Measurements from ENCODE around the gene CREB5.
A peak's percentile ranks its signal among the peaks of the same experiment; 100 is the strongest.

The CREB5 gene

GRCh38 chr7:28744951-28745350 lies 332.6 kb downstream of the CREB5 start:
- Mint-ChIP-seq H3K4me3 (no peak overlapping the region), H3K27ac (no peak overlapping the region), H3K27me3 (peaks cover 5 to 7% of the 10 kb centered on the region in 2 donors), H3K9me3 (no peaks in the 10 kb centered on the region), H3K36me3 (no peaks in the 10 kb centered on the region), H3K4me1 (peaks cover under 1 to 1% of the 10 kb centered on the region in 2 donors)
- no peak for DNase-seq
- ATAC-seq (replicated peaks): no peak

DNA sequence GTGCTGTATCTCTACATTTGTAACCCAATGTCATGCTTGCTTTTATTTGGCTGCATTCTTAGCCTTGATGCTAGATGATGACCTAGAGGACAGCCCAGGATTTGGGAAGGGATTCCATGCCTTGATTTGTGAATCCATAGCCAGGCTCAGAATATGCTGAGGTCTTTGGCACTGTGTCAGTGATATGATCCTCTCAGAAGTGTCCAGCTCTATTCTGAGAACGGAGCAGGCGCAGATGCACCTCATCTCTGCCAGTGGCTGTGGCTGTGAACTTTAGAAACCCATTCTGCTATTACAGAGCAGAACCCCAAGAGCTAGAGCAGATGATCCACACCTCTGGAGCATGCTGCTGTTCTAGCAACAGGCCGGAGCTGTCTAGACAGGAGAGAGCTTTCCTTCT lies 333.0 kb downstream of the CREB5 start:
- ATAC-seq (replicated peaks) (no peak), DNase-seq (no peak)
- H3K4me1 Mint-ChIP-seq: no peaks in the 10 kb centered on the region
- no peak overlapping the region for H3K27ac Mint-ChIP-seq
- no peaks in the 10 kb centered on the region for H3K36me3 Mint-ChIP-seq
- H3K27me3 Mint-ChIP-seq: peaks cover 2 to 3% of the 10 kb centered on the region in 2 donors
- no peaks in the 10 kb centered on the region for H3K9me3 Mint-ChIP-seq
- no peak overlapping the region for H3K4me3 Mint-ChIP-seq

- DNase-seq (no peak), ATAC-seq (replicated peaks) (no peak)
- Mint-ChIP-seq H3K27ac (no peak overlapping the region), H3K36me3 (no peaks in the 10 kb centered on the region), H3K27me3 (no peaks in the 10 kb centered on the region), H3K9me3 (no peaks in the 10 kb centered on the region), H3K4me3 (no peak overlapping the region), H3K4me1 (no peaks in the 10 kb centered on the region)
Observed at GRCh38 chr7:28747404-28747803, 335.1 kb downstream of the CREB5 start.

DNA sequence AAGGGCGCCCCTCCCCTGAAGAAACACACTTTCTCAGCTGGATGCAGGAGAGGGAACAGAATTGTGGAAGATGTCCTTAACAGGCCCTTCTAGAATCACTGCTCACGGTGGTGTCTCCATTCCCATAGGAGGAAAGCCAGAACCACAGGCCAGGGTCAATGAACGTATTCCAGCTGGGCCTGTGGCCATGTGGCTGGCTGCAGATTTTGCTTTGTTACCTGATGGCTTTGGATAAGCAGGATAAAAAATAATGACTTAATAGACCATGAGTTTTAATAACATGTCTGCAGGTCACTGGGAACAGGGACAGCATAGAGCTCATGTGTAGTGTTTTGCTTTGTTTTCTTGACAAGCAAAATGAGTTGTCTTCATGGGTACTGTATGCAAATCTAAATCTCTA lies 335.5 kb downstream of the CREB5 start:
- H3K27ac Mint-ChIP-seq: no peak overlapping the region
- ATAC-seq (replicated peaks): no peak
- H3K4me3 Mint-ChIP-seq: no peak overlapping the region
- no peaks in the 10 kb centered on the region for H3K27me3 Mint-ChIP-seq
- H3K9me3 Mint-ChIP-seq: no peaks in the 10 kb centered on the region
- H3K4me1 Mint-ChIP-seq: no peaks in the 10 kb centered on the region
- DNase-seq: no peak
- H3K36me3 Mint-ChIP-seq: no peaks in the 10 kb centered on the region

DNA sequence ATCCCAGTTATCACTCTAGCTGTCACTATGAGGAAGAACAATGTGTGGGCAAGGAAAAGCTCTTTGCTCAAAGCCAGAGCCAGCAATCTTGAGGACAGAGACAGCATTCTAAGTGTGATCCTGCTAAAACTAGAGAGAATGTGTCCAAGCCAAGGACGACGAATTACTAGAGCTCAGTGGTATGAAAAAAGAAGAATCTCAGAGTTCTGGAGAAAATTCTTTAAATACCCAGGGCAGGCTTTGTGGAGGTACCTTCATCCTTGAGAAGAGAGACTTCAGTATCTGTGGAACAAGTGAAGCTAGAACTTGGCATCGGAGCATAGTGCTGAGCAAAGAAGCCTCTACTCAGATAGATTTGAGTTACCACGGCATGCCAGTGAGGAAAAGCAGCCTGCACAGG lies 336.0 kb downstream of the CREB5 start:
- no peak for ATAC-seq (replicated peaks)
- DNase-seq: no peak
- Mint-ChIP-seq H3K27ac (peak overlapping the region; percentile 4), H3K4me3 (no peak overlapping the region), H3K36me3 (no peaks in the 10 kb centered on the region), H3K27me3 (no peaks in the 10 kb centered on the region), H3K4me1 (no peaks in the 10 kb centered on the region), H3K9me3 (no peaks in the 10 kb centered on the region)

- H3K27ac Mint-ChIP-seq: no peak overlapping the region
- no peaks in the 10 kb centered on the region for H3K9me3 Mint-ChIP-seq
- H3K36me3 Mint-ChIP-seq: no peaks in the 10 kb centered on the region
- H3K4me3 Mint-ChIP-seq: no peak overlapping the region
- H3K27me3 Mint-ChIP-seq: no peaks in the 10 kb centered on the region
- DNase-seq: no peak
- peak; percentile 70 to 80 for ATAC-seq (replicated peaks)
- no peaks in the 10 kb centered on the region for H3K4me1 Mint-ChIP-seq
Observed at GRCh38 chr7:28748933-28749584, 336.7 kb downstream of the CREB5 start.

- DNase-seq: no peak
- H3K27me3 Mint-ChIP-seq: no peaks in the 10 kb centered on the region
- H3K4me1 Mint-ChIP-seq: no peaks in the 10 kb centered on the region
Observed at GRCh38 chr7:28749638-28750037, 337.3 kb downstream of the CREB5 start.

GRCh38 chr7:28750981-28751380 lies 338.7 kb downstream of the CREB5 start:
- Mint-ChIP-seq H3K9me3 (no peaks in the 10 kb centered on the region), H3K4me1 (no peaks in the 10 kb centered on the region), H3K4me3 (no peak overlapping the region), H3K27ac (no peak overlapping the region), H3K36me3 (no peaks in the 10 kb centered on the region), H3K27me3 (peaks cover 0 to 4% of the 10 kb centered on the region in 2 donors)
- DNase-seq: no peak
- ATAC-seq (replicated peaks): no peak

More at GRCh38 chr7:28749638-28750037, 337.3 kb downstream of the CREB5 start:
- Mint-ChIP-seq H3K9me3 (no peaks in the 10 kb centered on the region), H3K36me3 (no peaks in the 10 kb centered on the region), H3K27ac (no peak overlapping the region), H3K4me3 (no peak overlapping the region)
- ATAC-seq (replicated peaks): no peak

DNA sequence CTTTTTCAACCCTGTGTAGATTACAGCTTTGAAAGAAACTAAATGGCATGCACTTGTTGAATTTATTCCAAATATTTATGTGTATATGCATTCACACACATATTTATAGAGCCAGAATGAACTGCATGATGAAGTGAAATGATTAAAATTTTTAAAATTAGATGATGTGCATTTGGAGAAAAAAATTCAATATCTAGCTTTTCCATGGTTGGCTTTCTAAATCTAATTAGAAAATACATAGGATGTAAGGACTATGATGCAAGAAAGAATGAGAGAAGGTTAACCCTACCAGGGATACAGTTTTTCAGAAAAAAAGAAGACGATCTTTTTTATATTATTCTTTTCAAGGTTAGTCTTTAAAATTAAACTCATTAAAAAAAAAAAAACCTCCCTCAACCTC lies 341.3 kb downstream of the CREB5 start:
- H3K27ac Mint-ChIP-seq: no peak overlapping the region
- no peak for ATAC-seq (replicated peaks)
- DNase-seq: no peak
- peaks cover 0 to 2% of the 10 kb centered on the region in 2 donors for H3K9me3 Mint-ChIP-seq
- H3K36me3 Mint-ChIP-seq: no peaks in the 10 kb centered on the region
- no peaks in the 10 kb centered on the region for H3K4me1 Mint-ChIP-seq
- H3K4me3 Mint-ChIP-seq: no peak overlapping the region
- H3K27me3 Mint-ChIP-seq: peaks cover 4 to 14% of the 10 kb centered on the region in 2 donors

DNA sequence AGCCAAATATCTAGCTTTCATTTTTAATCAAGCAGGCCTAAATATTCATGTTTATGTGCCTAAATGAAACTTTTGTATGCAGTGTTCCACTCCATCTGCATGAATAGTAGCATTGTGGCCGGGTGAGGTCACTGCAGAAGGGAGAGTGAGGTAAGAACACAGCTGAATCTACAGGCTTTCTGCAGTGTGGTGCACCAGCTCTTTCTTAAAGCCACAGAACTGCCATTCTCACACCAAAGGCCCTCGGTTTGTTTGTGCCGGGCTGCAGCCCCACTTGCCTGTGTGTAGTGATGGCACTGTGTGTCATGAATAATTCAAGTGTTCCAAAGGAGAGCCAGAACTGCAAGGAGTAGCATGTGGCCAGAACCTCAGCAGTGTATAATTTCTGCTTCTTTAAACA lies 341.7 kb downstream of the CREB5 start:
- Mint-ChIP-seq H3K36me3 (no peaks in the 10 kb centered on the region), H3K4me1 (no peaks in the 10 kb centered on the region), H3K27ac (no peak overlapping the region), H3K9me3 (peaks cover 0 to 2% of the 10 kb centered on the region in 2 donors), H3K27me3 (peaks cover 4 to 14% of the 10 kb centered on the region in 2 donors), H3K4me3 (no peak overlapping the region)
- no peak for ATAC-seq (replicated peaks)
- no peak for DNase-seq

DNA sequence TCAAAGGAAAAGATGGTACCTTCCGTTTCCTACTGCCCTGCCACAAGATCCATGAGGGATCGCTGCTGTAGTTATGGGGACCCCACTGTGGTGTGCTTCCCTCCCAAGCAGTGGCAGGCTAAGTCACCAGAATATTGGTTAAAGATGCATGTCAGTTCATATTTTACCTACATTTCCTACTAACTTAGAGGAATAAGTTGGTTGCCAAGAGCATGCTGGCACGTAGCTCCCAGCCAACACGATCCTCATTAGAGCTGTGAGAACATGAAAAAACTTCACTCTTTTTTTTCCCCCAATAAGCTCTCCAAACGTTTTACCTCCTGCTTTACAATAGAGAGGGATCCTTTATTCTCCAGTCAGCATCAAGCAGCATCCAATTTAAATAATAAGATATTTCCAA lies 342.1 kb downstream of the CREB5 start:
- no peaks in the 10 kb centered on the region for H3K36me3 Mint-ChIP-seq
- peaks cover 0 to 2% of the 10 kb centered on the region in 2 donors for H3K9me3 Mint-ChIP-seq
- H3K4me3 Mint-ChIP-seq: no peak overlapping the region
- no peak overlapping the region for H3K27ac Mint-ChIP-seq
- no peaks in the 10 kb centered on the region for H3K4me1 Mint-ChIP-seq
- H3K27me3 Mint-ChIP-seq: peaks cover 4 to 14% of the 10 kb centered on the region in 2 donors
- ATAC-seq (replicated peaks) (no peak), DNase-seq (no peak)

GRCh38 chr7:28755255-28755654 lies 342.9 kb downstream of the CREB5 start:
- Mint-ChIP-seq H3K4me1 (no peaks in the 10 kb centered on the region), H3K36me3 (no peaks in the 10 kb centered on the region), H3K4me3 (no peak overlapping the region), H3K9me3 (peaks cover 0 to 2% of the 10 kb centered on the region in 2 donors), H3K27me3 (peaks cover 4 to 14% of the 10 kb centered on the region in 2 donors), H3K27ac (no peak overlapping the region)
- DNase-seq: no peak
- no peak for ATAC-seq (replicated peaks)

DNA sequence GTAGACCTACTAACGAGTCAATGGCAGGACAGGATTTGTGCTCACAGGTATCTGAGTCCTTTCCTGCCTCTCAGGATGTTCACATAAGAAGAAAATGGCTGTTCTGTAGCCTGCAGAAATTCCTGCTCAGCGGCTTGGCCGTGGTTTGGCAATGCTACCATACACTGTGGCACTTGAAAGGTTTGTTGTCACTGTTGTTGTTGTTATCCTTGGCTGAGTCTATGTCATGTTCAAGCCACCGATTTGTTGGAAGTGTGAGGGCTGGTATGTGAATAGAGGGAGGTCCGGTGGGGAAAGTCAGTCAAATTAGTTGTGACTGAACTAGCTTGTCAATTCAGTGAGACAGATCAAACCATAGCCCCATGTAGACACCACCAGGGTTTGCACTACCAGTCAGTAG lies 345.9 kb downstream of the CREB5 start:
- H3K36me3 Mint-ChIP-seq: no peaks in the 10 kb centered on the region
- ATAC-seq (replicated peaks) (no peak), DNase-seq (no peak)
- H3K4me3 Mint-ChIP-seq: no peak overlapping the region
- H3K27ac Mint-ChIP-seq: no peak overlapping the region
- peaks cover 0 to 2% of the 10 kb centered on the region in 2 donors for H3K9me3 Mint-ChIP-seq
- no peaks in the 10 kb centered on the region for H3K4me1 Mint-ChIP-seq
- peaks cover 4 to 14% of the 10 kb centered on the region in 2 donors for H3K27me3 Mint-ChIP-seq

- H3K4me1 Mint-ChIP-seq: no peaks in the 10 kb centered on the region
- no peak for ATAC-seq (replicated peaks)
- H3K27me3 Mint-ChIP-seq: peaks cover 4 to 14% of the 10 kb centered on the region in 2 donors
- no peak overlapping the region for H3K4me3 Mint-ChIP-seq
- DNase-seq: no peak
- H3K36me3 Mint-ChIP-seq: no peaks in the 10 kb centered on the region
- no peak overlapping the region for H3K27ac Mint-ChIP-seq
- peaks cover 0 to 2% of the 10 kb centered on the region in 2 donors for H3K9me3 Mint-ChIP-seq
Observed at GRCh38 chr7:28759475-28759971, 347.2 kb downstream of the CREB5 start.

- H3K9me3 Mint-ChIP-seq: peaks cover 0 to 2% of the 10 kb centered on the region in 2 donors
- ATAC-seq (replicated peaks): no peak
- no peaks in the 10 kb centered on the region for H3K4me1 Mint-ChIP-seq
Observed at GRCh38 chr7:28761505-28761904, 349.2 kb downstream of the CREB5 start.

More at GRCh38 chr7:28761505-28761904, 349.2 kb downstream of the CREB5 start:
- Mint-ChIP-seq H3K27ac (no peak overlapping the region), H3K27me3 (peaks cover 0 to 14% of the 10 kb centered on the region in 2 donors), H3K4me3 (no peak overlapping the region), H3K36me3 (no peaks in the 10 kb centered on the region)
- no peak for DNase-seq
